ENCODE results near the gene U2AF1L4.

GRCh38 chr19:35695895-35696422 lies 49.3 kb downstream of the U2AF1L4 start:
- TF ChIP-seq POLR2A (IDR thresholded peaks at IDR 0.05; ENCODE audit: low read length) (no peak), GATA1 (IDR thresholded peaks at IDR 0.05; ENCODE audit: low read depth, low read length) (no peak)
